CD4-positive, alpha-beta T cell (primary cell): Measurements from ENCODE around the gene ID3. TPM values are rescaled to one million over a fixed set of nuclear protein-coding genes. Genes with fewer than 3 reads are reported as not detected.
A peak's percentile ranks its signal among the peaks of the same experiment; 100 is the strongest.

Experiments
- ATAC-seq: fragments of 200-7000 bp; cut with Tn5 transposase; one replicate; pipeline ENCODE4 v1.10.0; 2022; ENCODE audit warnings: mild to moderate bottlenecking; ENCODE audit not compliant: poor library complexity
- CTCF ChIA-PET: fragments of 350-600 bp; sonication (Branson Sonifier 250); formaldehyde crosslinking; loops from one replicate; lab custom pipeline; 2021; ENCODE audit warnings: antibody characterized with exemption, inconsistent platforms; lab: Charles Lee
- POLR2A ChIA-PET: fragments of 350-600 bp; sonication (Branson Sonifier 250); formaldehyde crosslinking; loops from one replicate; lab custom pipeline; 2021; ENCODE audit warnings: antibody characterized with exemption, inconsistent platforms; lab: Charles Lee
- DNase-seq, 14 experiments: peaks; one replicate each; pipeline ENCODE4 v3.0.0-alpha.2; 2013 to 2020; ENCODE audit warnings: mixed read lengths in 2 of 14
- H3K27ac ChIP-seq, 2 donors: one replicate each; pipeline versions ENCODE4 v1.5.1 to v1.7.0; 2013; ENCODE audit warnings: low read length in 2 of 2, low read depth in 1 of 2, mild to moderate bottlenecking in 1 of 2
- H3K27me3 ChIP-seq, 2 experiments: 1 replicate in 1 of 2; 2 replicates in 1 of 2; pipeline versions ENCODE4 v1.6.1 to v1.7.0; 2013; ENCODE audit warnings: low read length in 2 of 2, control low read depth in 1 of 2, mild to moderate bottlenecking in 1 of 2, moderate library complexity in 1 of 2; ENCODE audit not compliant: insufficient read depth in 2 of 2, control insufficient read depth in 1 of 2
- H3K36me3 ChIP-seq: one replicate; pipeline ENCODE4 v1.6.1; 2013; ENCODE audit warnings: low read length, control low read depth; ENCODE audit not compliant: insufficient read depth
- H3K4me1 ChIP-seq: one replicate; pipeline ENCODE4 v1.6.1; 2013; ENCODE audit warnings: low read length, control low read depth; ENCODE audit not compliant: insufficient read depth
- H3K4me3 ChIP-seq: one replicate; pipeline ENCODE4 v1.5.1; 2013; ENCODE audit warnings: mild to moderate bottlenecking, low read length, moderate library complexity
- H3K9me3 ChIP-seq, 2 experiments: 1 replicate in 1 of 2; 2 replicates in 1 of 2; pipeline versions ENCODE4 v1.6.1 to v1.7.0; 2013; ENCODE audit warnings: low read length in 2 of 2, mild to moderate bottlenecking in 2 of 2, control low read depth in 1 of 2, moderate library complexity in 1 of 2; ENCODE audit not compliant: control insufficient read depth in 1 of 2, insufficient read depth in 1 of 2
- H3K27ac Mint-ChIP-seq: one replicate; pipeline ENCODE4 v1.8.0; 2020; ENCODE audit warnings: mixed read lengths
- H3K27me3 Mint-ChIP-seq: one replicate; pipeline ENCODE4 v1.8.0; 2021; ENCODE audit warnings: mixed read lengths
- H3K36me3 Mint-ChIP-seq: one replicate; pipeline ENCODE4 v1.8.0; 2021; ENCODE audit warnings: low read depth, mixed read lengths
- H3K4me1 Mint-ChIP-seq: one replicate; pipeline ENCODE4 v1.8.0; 2021; ENCODE audit warnings: low read depth, mixed read lengths
- H3K4me3 Mint-ChIP-seq: one replicate; pipeline ENCODE4 v1.8.0; 2020; ENCODE audit warnings: mild to moderate bottlenecking, mixed read lengths
- H3K9me3 Mint-ChIP-seq: one replicate; pipeline ENCODE4 v1.8.0; 2020; ENCODE audit warnings: mixed read lengths
- CTCF ChIP-seq: fragments of 200-600 bp; IDR thresholded peaks from one replicate; pipeline ENCODE4 v1.8.0; 2022; ENCODE audit warnings: antibody characterized with exemption, mild to moderate bottlenecking
- intact Hi-C, 2 experiments: fragments of 100-400 bp; cut with DNase I in 1 of 2; cut with micrococcal nuclease in 1 of 2; formaldehyde crosslinking; loops; one replicate each; pipeline versions ENCODE4 v1.15.1 to v1.9.0; 2023 to 2025; cut with DNase I, micrococcal nuclease
- total RNA-seq, 174 experiments: library from RNA in 2 of 174; stranded (reverse) in 2 of 174; gene quantifications; one replicate each; pipeline ENCODE4 v1.2.3 and lab custom pipeline; 2021 to 2026

The ID3 gene
- total RNA-seq, 2 experiments from 2014 or later = 89.8 to 90.4 TPM

GRCh38 chr1:23530747-23531561 lies 28.3 kb downstream of the ID3 start, which contains the start of gene E2F2:
Gene E2F2 (minus strand): TSS chr1:23531233. CDS start chr1:23530793, 440 bp downstream.
- Histone ChIP-seq H3K27me3 (no peaks in the 10 kb centered on the region), H3K36me3 (no peaks in the 10 kb centered on the region), H3K4me3 (peak within 1 kb of the TSS; percentile 44), H3K4me1 (peaks cover 78% of the 10 kb centered on the region), H3K27ac (peak within 1 kb of the TSS in 1 of 2 donors; percentile 58), H3K9me3 (no peaks in the 10 kb centered on the region)
- ChIA-PET CTCF (interaction anchor here (0.7 to 5.4 kb wide), 7 partner anchors 9 to 106 kb away, joined by 3 to 63 read pairs (median 10); no protein-coding TSS in a partner anchor), POLR2A (interaction anchor here (0.6 to 2.0 kb wide), 10 partner anchors 9 to 186 kb away, joined by 3 to 10 read pairs (median 3); partner anchors contain the start of gene RPL11)
- Mint-ChIP-seq H3K36me3 (no peaks in the 10 kb centered on the region), H3K27ac (peak within 1 kb of the TSS; percentile 84), H3K9me3 (no peaks in the 10 kb centered on the region), H3K4me3 (peak within 1 kb of the TSS; percentile 91), H3K27me3 (no peaks in the 10 kb centered on the region), H3K4me1 (peaks cover 80% of the 10 kb centered on the region)
- intact Hi-C loops = loop anchor here (2.0 to 10.0 kb wide), 3 partner anchors 109 to 166 kb away; partner anchors contain the start of genes ZNF436 (in 2 of the 2) and TCEA3 (in 1 of the 2)
- ATAC-seq = peak; percentile 79
- DNase-seq = peak; percentile 66 to 92 (median 80)
- TF ChIP-seq CTCF = no peak

- Histone ChIP-seq H3K27me3 (no peaks in the 10 kb centered on the region), H3K9me3 (no peaks in the 10 kb centered on the region), H3K36me3 (no peaks in the 10 kb centered on the region), H3K4me3 (peak overlapping the region; percentile 44), H3K4me1 (peaks cover 86% of the 10 kb centered on the region), H3K27ac (peak overlapping the region in 1 of 2 donors; percentile 58)
- peak overlapping the region; percentile 88 for H3K27ac Mint-ChIP-seq
- ChIA-PET CTCF (interaction anchor here (1.8 to 5.4 kb wide), 4 partner anchors 10 to 107 kb away, joined by 12 to 63 read pairs (median 26); no protein-coding TSS in a partner anchor), POLR2A (interaction anchor here (0.9 to 5.9 kb wide), 4 partner anchors 10 to 186 kb away, joined by 3 to 38 read pairs (median 4); no protein-coding TSS in a partner anchor)
- H3K9me3 Mint-ChIP-seq = no peaks in the 10 kb centered on the region
- intact Hi-C loops = loop anchor here (2.0 to 10.0 kb wide), 3 partner anchors 108 to 165 kb away; partner anchors contain the start of genes ZNF436 (in 2 of the 2) and TCEA3 (in 1 of the 2)
- no peak for TF ChIP-seq CTCF
- DNase-seq (peak in 3 of 14 experiments; percentile 10 to 58 (median 42)), ATAC-seq (no peak)
- H3K4me1 Mint-ChIP-seq = peaks cover 85% of the 10 kb centered on the region
- H3K27me3 Mint-ChIP-seq = no peaks in the 10 kb centered on the region
- H3K4me3 Mint-ChIP-seq = peak overlapping the region; percentile 80
- no peaks in the 10 kb centered on the region for H3K36me3 Mint-ChIP-seq
Observed at GRCh38 chr1:23530087-23530746, 29.1 kb downstream of the ID3 start.
